Loucy (cell line): ENCODE measurements around the gene SMAD7.

ENCODE experiments used
- H2AFZ ChIP-seq: fragments of 200-600 bp; sonication (generic); 2 replicates; pipeline ENCODE4 v1.6.0; 2016; ENCODE audit warnings: antibody characterized with exemption, mild to moderate bottlenecking, low read length, moderate library complexity
- H3F3A ChIP-seq: fragments of 200-600 bp; 2 replicates; pipeline ENCODE4 v1.6.0; 2016; ENCODE audit warnings: antibody characterized with exemption, low read depth, mild to moderate bottlenecking
- H3K27me3 ChIP-seq: fragments of 200-600 bp; sonication (generic); 2 replicates; pipeline ENCODE4 v1.6.1; 2014; ENCODE audit warnings: low read length, mild to moderate bottlenecking; ENCODE audit not compliant: insufficient read depth, poor library complexity, severe bottlenecking
- H3K36me3 ChIP-seq: fragments of 200-600 bp; sonication (generic); 2 replicates; pipeline ENCODE4 v1.6.1; 2016; ENCODE audit warnings: low read length; ENCODE audit not compliant: insufficient read depth
- H3K4me1 ChIP-seq: fragments of 200-600 bp; sonication (generic); 2 replicates; pipeline ENCODE4 v1.5.1; 2014; ENCODE audit warnings: low read length, mild to moderate bottlenecking; ENCODE audit not compliant: insufficient read depth, poor library complexity, severe bottlenecking
- H3K4me2 ChIP-seq: fragments of 200-600 bp; sonication (generic); 2 replicates; pipeline ENCODE4 v1.6.0; 2014; ENCODE audit warnings: antibody characterized with exemption, low read length, low read depth, mild to moderate bottlenecking; ENCODE audit not compliant: poor library complexity, severe bottlenecking
- H3K4me3 ChIP-seq: fragments of 200-600 bp; sonication (generic); 2 replicates; pipeline ENCODE4 v1.5.1; 2014; ENCODE audit warnings: low read length, mild to moderate bottlenecking, mixed read lengths; ENCODE audit not compliant: poor library complexity, severe bottlenecking
- H3K79me2 ChIP-seq: fragments of 200-600 bp; sonication (generic); 2 replicates; pipeline ENCODE4 v1.6.1; 2014; ENCODE audit warnings: low read length; ENCODE audit not compliant: insufficient read depth
- H3K9ac ChIP-seq: fragments of 200-600 bp; sonication (generic); 2 replicates; pipeline ENCODE4 v1.6.0; 2014; ENCODE audit warnings: mild to moderate bottlenecking, low read depth, low read length, moderate library complexity; ENCODE audit not compliant: poor library complexity, severe bottlenecking
- H3K9me2 ChIP-seq: fragments of 200-600 bp; sonication (generic); replicated peaks from 2 replicates; pipeline ENCODE4 v1.6.1; 2016; ENCODE audit warnings: low read depth, low read length, mixed read lengths
- H3K9me3 ChIP-seq: fragments of 200-600 bp; sonication (generic); 2 replicates; pipeline ENCODE4 v1.6.1; 2014; ENCODE audit warnings: mild to moderate bottlenecking, antibody characterized with exemption, low read length, low read depth; ENCODE audit not compliant: insufficient read depth
- H4K20me1 ChIP-seq: fragments of 200-600 bp; sonication (generic); 2 replicates; pipeline ENCODE4 v1.6.0; 2014; ENCODE audit warnings: antibody characterized with exemption, low read length, mild to moderate bottlenecking; ENCODE audit not compliant: insufficient read depth, poor library complexity, severe bottlenecking
- EZH2phosphoT487 ChIP-seq: fragments of 200-600 bp; IDR thresholded peaks from 2 replicates; pipeline ENCODE4 v1.6.1; 2018; ENCODE audit warnings: antibody characterized with exemption, mild to moderate bottlenecking, moderate library complexity, borderline replicate concordance
- TF ChIP-seq, protein P1 (sequence below): fragments of 200-600 bp; sonication (generic); conservative IDR thresholded peaks from 2 replicates; pipeline ENCODE4 v1.5.1; 2014; ENCODE audit warnings: mild to moderate bottlenecking, antibody characterized with exemption, low read length

SMAD7 gene

GRCh38 chr18:48961547-48961946, 10.8 kb upstream of the SMAD7 start:
- Histone ChIP-seq H2AFZ (no peak overlapping the region), H3K36me3 (no peaks in the 10 kb centered on the region), H3K27me3 (no peaks in the 10 kb centered on the region), H3K4me1 (peaks cover 4% of the 10 kb centered on the region), H4K20me1 (no peaks in the 10 kb centered on the region), H3K4me2 (no peak overlapping the region), H3K9ac (no peak overlapping the region), H3K9me2 (no peaks in the 10 kb centered on the region), H3K4me3 (no peak overlapping the region), H3K79me2 (no peaks in the 10 kb centered on the region), H3K9me3 (no peaks in the 10 kb centered on the region), H3F3A (no peaks in the 10 kb centered on the region)
- no peak for TF ChIP-seq EZH2phosphoT487

GRCh38 chr18:48959921-48960920, 9.5 kb upstream of the SMAD7 start:
- H3K4me2 ChIP-seq = no peak overlapping the region

GRCh38 chr18:48959551-48959920, 8.8 kb upstream of the SMAD7 start:
- Histone ChIP-seq H3K4me2 (no peak overlapping the region), H2AFZ (no peak overlapping the region), H3K79me2 (no peaks in the 10 kb centered on the region), H3K9ac (no peak overlapping the region), H3K9me2 (no peaks in the 10 kb centered on the region), H3K9me3 (no peaks in the 10 kb centered on the region), H3K36me3 (no peaks in the 10 kb centered on the region), H3F3A (0 out of 2 replicates have a peak, but pooled peaks cover 5% of the 10 kb centered on the region), H3K27me3 (no peaks in the 10 kb centered on the region), H3K4me3 (no peak overlapping the region), H3K4me1 (peaks cover 18% of the 10 kb centered on the region), H4K20me1 (no peaks in the 10 kb centered on the region)
- TF ChIP-seq EZH2phosphoT487 = no peak
- TF ChIP-seq, protein P1, sequence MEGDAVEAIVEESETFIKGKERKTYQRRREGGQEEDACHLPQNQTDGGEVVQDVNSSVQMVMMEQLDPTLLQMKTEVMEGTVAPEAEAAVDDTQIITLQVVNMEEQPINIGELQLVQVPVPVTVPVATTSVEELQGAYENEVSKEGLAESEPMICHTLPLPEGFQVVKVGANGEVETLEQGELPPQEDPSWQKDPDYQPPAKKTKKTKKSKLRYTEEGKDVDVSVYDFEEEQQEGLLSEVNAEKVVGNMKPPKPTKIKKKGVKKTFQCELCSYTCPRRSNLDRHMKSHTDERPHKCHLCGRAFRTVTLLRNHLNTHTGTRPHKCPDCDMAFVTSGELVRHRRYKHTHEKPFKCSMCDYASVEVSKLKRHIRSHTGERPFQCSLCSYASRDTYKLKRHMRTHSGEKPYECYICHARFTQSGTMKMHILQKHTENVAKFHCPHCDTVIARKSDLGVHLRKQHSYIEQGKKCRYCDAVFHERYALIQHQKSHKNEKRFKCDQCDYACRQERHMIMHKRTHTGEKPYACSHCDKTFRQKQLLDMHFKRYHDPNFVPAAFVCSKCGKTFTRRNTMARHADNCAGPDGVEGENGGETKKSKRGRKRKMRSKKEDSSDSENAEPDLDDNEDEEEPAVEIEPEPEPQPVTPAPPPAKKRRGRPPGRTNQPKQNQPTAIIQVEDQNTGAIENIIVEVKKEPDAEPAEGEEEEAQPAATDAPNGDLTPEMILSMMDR = no peak

More at GRCh38 chr18:48959921-48960920, 9.5 kb upstream of the SMAD7 start:
- Histone ChIP-seq H3F3A (0 out of 2 replicates have a peak, but pooled peaks cover 3% of the 10 kb centered on the region), H3K4me1 (peaks cover 16% of the 10 kb centered on the region), H3K4me3 (no peak overlapping the region), H3K9ac (no peak overlapping the region), H3K36me3 (no peaks in the 10 kb centered on the region), H3K79me2 (no peaks in the 10 kb centered on the region), H3K27me3 (no peaks in the 10 kb centered on the region), H3K9me3 (no peaks in the 10 kb centered on the region), H4K20me1 (no peaks in the 10 kb centered on the region), H3K9me2 (no peaks in the 10 kb centered on the region), H2AFZ (no peak overlapping the region)
- no peak for TF ChIP-seq EZH2phosphoT487
- TF ChIP-seq, protein P1 = no peak
